ENCODE measurements around the gene OR2D2. TPM values are rescaled to one million over a fixed set of nuclear protein-coding genes. Genes with fewer than 3 reads are reported as not detected.

Gene OR2D2
- total and polyA plus RNA-seq, 2 of the 13 experiments (the other 11 are each of a cell fraction or from before 2014, with no cell fraction given): not detected

DNA sequence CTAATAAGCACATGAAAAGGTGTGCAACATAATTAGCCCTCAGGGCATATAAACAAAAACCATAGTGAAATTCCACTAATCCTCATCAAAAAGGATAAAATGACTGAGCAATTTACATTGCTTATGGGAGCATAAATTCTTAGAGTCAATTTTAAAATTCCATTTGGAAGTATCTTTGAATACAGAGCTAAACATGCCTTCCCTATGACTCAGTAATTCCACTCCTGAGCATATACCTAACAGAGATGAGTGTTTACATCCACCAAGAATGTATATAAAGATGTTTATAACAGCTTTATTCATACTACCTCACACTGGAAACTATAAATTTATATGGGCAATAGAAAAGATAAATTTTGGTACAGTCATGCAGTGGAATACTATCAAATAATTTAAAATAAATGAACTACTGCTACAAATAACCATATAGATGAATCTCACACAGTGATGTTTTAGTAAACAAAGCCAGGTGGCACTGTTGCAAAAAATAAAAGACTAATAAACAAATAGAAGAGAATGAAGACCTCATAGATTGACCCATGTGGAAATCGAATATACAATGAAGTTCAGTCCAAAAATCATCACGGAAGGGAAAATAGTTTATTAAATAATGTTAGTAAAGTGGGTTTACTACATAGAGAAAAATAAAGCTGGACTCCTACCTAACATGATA, 8.2 kb upstream of the OR2D2 start (continued):
- TF ChIP-seq, protein P1, sequence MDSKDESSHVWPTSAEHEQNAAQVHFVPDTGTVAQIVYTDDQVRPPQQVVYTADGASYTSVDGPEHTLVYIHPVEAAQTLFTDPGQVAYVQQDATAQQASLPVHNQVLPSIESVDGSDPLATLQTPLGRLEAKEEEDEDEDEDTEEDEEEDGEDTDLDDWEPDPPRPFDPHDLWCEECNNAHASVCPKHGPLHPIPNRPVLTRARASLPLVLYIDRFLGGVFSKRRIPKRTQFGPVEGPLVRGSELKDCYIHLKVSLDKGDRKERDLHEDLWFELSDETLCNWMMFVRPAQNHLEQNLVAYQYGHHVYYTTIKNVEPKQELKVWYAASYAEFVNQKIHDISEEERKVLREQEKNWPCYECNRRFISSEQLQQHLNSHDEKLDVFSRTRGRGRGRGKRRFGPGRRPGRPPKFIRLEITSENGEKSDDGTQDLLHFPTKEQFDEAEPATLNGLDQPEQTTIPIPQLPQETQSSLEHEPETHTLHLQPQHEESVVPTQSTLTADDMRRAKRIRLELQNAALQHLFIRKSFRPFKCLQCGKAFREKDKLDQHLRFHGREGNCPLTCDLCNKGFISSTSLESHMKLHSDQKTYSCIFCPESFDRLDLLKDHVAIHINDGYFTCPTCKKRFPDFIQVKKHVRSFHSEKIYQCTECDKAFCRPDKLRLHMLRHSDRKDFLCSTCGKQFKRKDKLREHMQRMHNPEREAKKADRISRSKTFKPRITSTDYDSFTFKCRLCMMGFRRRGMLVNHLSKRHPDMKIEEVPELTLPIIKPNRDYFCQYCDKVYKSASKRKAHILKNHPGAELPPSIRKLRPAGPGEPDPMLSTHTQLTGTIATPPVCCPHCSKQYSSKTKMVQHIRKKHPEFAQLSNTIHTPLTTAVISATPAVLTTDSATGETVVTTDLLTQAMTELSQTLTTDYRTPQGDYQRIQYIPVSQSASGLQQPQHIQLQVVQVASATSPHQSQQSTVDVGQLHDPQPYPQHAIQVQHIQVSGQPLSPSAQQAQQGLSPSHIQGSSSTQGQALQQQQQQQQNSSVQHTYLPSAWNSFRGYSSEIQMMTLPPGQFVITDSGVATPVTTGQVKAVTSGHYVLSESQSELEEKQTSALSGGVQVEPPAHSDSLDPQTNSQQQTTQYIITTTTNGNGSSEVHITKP (CRISPR knock-in tag; IDR thresholded peaks at IDR 0.05; ENCODE audit: low read depth): no peak
- TF ChIP-seq, protein P2, sequence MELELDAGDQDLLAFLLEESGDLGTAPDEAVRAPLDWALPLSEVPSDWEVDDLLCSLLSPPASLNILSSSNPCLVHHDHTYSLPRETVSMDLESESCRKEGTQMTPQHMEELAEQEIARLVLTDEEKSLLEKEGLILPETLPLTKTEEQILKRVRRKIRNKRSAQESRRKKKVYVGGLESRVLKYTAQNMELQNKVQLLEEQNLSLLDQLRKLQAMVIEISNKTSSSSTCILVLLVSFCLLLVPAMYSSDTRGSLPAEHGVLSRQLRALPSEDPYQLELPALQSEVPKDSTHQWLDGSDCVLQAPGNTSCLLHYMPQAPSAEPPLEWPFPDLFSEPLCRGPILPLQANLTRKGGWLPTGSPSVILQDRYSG (CRISPR knock-in tag; IDR thresholded peaks at IDR 0.05): no peak
- TF ChIP-seq SMARCC2 (IDR thresholded peaks at IDR 0.05): no peak

DNA sequence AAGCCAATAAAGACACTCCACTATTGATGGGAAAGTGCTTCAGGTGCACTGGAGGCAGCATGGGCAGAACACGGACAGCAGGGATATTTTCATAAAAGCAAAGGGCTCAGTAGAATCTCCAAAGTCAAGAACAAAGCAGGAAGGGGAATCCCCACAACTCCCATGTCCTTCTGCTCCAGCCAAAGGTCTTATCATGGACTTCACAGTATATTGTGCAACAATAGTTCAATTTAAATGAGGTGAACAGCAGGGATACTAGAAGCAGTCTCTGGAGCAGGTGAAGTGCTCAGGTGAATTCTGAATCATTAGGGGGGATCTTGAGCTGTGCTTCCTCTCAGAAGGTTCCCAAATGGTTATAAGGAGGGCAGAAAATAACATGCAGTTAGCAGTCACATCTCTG, 6.6 kb upstream of the OR2D2 start:
- no peak overlapping the region for H3K9ac ChIP-seq (ENCODE audit: insufficient read depth, low read depth, low read length)
- in situ Hi-C loops (cut with HindIII; ENCODE audit: extremely low pct_ligation_motif_present, low pct_unique_long_range_greater_than_20kb): no loop called here
- no peak overlapping the region for H3K27ac ChIP-seq (ENCODE audit: extremely low read length, insufficient read depth, low read length)
- H3K4me3 ChIP-seq (replicated peaks in 1 of 3; ENCODE audit: insufficient read depth in 1 of 3, low read depth in 2 of 3, low read length in 3 of 3): no peak overlapping the region
- CTCF ChIA-PET (ENCODE audit: low intra/inter-chr PET ratio, low total read pairs): no interaction called here
- H3K27me3 ChIP-seq (ENCODE audit: control insufficient read depth in 1 of 2, insufficient read depth in 2 of 2, low read length in 2 of 2): no peaks in the 10 kb centered on the region
- no peaks in the 10 kb centered on the region for H3K9me3 ChIP-seq (ENCODE audit: low read length)
- FAIRE-seq: no peak
- no peak for ATAC-seq
- no peaks in the 10 kb centered on the region for H3K79me2 ChIP-seq (ENCODE audit: insufficient read depth, low read length)
- H4K20me1 ChIP-seq (ENCODE audit: insufficient read depth, low read length): no peaks in the 10 kb centered on the region
- WGBS (ENCODE audit: low lambda C conversion rate): 0% methylated on average over 1 of the region's 1 CpG
- H3K4me1 ChIP-seq (ENCODE audit: insufficient read depth, low read length): no peaks in the 10 kb centered on the region
- H2AFZ ChIP-seq (ENCODE audit: low read length): no peak overlapping the region
- TF ChIP-seq, protein P3, sequence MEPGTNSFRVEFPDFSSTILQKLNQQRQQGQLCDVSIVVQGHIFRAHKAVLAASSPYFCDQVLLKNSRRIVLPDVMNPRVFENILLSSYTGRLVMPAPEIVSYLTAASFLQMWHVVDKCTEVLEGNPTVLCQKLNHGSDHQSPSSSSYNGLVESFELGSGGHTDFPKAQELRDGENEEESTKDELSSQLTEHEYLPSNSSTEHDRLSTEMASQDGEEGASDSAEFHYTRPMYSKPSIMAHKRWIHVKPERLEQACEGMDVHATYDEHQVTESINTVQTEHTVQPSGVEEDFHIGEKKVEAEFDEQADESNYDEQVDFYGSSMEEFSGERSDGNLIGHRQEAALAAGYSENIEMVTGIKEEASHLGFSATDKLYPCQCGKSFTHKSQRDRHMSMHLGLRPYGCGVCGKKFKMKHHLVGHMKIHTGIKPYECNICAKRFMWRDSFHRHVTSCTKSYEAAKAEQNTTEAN (CRISPR knock-in tag; conservative IDR thresholded peaks at IDR 0.05): no peak
- TF ChIP-seq CEBPB (IDR thresholded peaks at IDR 0.05; ENCODE audit: borderline replicate concordance, low read depth, low read length): peak; percentile 68
- no peak overlapping the region for H3K4me2 ChIP-seq (ENCODE audit: low read depth, low read length)
- BruUV-seq (replicated peaks): no TSS peak
- intact Hi-C loops (cut with micrococcal nuclease; ENCODE audit: unreplicated experiment): no loop called here
- POLR2A ChIA-PET: no interaction called here
- DNase-seq (ENCODE audit: low spot score): no peak
- H3K36me3 ChIP-seq (replicated peaks in 1 of 2; ENCODE audit: control insufficient read depth in 1 of 2, insufficient read depth in 2 of 2, low read length in 2 of 2): no peaks in the 10 kb centered on the region
